GM19372 (cell line): ENCODE results near the gene EHD4.
A peak's percentile ranks its signal among the peaks of the same experiment; 100 is the strongest.

Experiments used
- ATAC-seq: cut with Tn5 transposase; IDR thresholded peaks from one replicate; pipeline ENCODE4 v1.9.1; 2021; ENCODE audit warnings: mild to moderate bottlenecking, low read depth, moderate library complexity; ENCODE audit not compliant: unreplicated experiment

EHD4 gene

DNA sequence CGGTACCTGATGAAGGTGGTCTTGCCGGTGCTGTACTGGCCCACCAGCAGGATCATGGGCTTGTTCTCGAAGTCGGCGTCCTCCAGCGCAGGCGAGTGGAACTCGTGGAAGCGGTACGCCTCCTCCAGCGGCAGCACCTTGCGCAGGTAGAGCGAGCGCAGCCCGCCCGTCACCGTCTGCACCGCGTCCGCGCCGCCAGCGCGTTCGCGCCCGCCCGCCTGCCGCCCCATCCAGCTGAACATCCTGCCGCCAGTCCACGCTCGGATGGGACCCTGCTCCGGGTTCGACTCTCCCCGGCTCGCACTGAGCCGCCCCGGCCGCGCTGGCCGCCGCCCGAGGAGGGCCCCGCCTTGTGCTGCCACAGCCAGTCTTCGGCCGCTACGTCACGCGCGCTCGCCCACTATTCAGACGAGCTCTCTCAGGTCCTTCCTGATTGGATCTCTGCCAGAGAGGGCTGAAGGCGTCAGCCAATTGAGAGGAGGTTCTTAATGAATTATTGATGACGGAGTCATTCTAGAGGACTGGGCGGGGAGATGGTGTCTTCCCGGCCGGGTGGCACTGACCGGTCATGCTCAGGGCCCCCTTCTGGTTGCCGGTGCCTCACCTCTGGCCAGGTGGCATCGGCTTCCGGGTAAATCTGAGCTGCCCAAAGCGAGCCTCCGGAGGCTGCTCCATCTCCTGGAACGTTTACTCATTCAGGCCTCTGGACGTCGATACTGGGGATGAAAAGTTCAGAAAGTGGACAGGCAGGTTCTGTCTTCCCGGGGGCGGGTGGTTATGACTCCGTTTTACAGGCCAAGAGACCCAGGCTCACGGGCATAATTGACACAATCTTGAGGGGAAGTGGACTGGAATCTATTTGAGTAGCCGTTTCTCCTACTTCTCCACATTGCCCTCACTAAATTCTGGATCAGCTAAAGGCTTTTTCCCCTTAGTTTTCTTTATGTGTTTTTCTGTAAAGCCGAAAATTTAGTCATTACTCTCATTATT is at the start of gene EHD4:
Gene EHD4, minus strand, starts transcription at position 305 of the 990 bp plus-strand sequence. Its CDS starts 63 bp downstream, at position 242.
- ATAC-seq: peak; percentile 73

DNA sequence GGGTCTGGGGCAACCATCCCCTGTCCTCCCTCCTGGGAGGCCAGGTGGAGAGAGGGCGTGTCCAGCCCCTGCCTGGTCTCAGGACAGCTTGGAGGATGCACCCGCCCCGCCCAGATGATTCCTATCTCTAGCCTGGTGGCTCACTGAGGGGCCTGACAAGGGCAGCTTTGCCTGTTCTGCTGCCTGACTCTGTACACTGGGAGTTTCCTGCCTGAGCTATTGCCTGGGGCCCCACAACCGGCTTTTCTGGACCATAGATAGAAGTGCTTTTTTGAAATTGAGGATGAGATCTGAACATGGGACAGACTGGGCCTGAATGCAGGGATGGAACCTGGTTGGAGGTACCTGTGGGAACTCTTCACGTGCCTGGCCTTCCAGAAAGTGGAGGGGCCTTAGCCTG is 49.2 kb upstream of the EHD4 start:
- ATAC-seq: no peak

DNA sequence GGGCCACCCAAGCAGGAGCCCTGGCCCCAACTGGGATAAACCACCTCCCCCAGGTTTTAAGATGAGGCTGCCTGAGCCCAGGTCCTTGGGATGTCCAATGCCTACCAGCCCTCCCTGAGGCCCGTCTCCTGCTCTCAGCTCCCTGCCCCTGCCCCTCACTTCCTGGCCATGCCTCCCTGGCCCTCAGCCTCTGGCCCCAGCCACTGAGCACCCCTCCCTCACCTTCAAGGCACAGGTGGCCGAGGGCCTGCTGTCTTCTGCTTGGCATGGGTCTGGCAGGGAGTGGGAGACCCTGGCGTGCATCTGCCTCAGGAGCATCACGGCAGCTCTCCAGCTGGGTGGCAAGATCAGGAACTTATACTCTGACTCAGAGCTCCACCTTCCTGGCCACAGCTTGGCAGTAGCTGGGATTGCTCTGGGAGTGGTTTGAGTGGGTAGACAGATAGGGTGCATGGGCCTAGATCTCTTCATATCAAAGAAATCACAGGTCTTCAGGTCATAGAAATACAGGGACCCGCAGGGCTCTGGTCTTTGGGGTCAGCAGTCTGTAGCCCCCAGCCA is 48.4 kb upstream of the EHD4 start, which contains the start of gene PLA2G4E:
Gene PLA2G4E, minus strand, starts transcription at position 330 of the 561 bp plus-strand sequence. Its CDS starts 12 bp downstream, at position 318.
- ATAC-seq: no peak

DNA sequence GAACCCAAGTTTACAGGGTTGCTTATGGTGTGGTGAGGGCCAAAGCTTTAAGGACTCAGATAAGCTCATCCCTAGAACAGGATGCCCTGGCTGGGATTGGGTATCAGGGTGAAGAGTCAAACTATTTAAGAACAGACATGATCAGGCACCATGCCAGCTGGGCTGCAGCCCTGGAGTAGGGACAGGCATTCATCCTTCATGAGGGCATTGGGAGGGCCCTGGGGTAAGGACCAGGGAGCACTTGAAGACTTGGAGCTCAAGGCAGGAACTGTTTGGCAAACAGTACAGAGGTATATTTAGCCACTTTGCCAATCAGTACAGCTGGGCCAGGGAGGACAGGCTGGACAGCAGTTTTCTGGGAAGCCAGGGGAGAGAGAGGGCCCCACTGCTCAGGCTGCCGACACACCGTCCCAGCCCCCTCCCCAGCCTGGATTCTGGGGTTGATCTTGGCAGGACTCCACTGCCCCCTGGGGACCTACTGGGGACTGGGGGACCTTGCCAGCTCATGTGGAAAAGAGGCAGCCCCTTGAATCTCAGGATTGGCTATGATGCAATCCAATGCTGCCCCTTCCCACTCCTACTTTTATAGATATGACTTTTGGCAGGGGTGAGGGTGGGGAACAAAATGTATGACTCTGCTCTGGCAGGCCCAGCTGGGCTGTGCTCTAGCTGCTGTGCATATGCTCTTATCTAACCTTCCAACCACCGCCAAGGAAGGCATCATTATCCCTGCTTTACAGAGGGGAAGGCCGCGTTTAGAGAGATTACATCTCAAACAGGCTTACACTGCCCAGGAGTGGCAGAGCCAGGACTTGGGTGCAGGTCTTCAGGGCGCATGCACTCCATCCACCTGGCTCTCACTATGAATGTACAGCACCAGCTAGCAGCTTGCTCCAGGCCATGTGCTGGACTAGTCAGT is 46.2 kb upstream of the EHD4 start:
- ATAC-seq: no peak

DNA sequence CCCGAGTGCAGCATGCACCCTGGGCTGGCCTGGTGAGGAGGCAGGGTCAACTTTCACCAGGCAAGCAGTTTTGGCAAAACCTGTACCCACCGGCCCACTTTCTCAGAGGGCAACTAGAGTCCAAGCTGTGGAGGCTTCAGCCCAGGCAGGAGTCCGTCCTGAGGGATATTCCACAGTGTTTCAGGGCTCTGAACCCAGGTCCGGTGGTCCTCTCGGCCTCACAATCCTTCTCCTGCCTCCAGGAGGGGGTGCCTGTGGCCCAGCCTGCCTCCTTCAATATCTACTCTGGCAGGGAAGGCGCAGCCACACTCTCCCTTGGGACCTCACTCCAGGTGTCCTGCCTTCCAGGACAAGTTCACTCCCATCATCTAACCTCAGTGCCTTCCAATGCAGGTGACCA is 44.6 kb upstream of the EHD4 start:
- ATAC-seq: no peak

DNA sequence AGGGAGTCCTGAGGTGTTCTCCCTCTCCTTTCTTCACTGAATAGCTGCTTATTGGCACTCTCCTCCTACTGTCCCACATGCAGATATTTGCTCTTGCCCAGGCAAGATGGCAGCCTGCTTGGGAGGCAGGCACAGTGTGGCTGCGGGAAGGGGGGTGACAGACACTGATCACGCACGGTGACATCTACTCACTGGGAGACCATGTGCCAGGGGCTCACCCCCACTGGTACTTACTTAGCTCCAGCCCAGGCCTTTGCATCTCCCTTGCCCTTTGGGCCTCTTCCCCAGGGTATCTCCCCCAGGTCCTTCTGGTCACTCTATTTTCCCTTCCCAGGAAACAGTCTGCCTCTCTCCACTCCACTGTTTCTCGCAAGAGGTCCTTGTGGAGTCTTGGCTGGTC is 42.0 kb upstream of the EHD4 start:
- ATAC-seq: no peak

DNA sequence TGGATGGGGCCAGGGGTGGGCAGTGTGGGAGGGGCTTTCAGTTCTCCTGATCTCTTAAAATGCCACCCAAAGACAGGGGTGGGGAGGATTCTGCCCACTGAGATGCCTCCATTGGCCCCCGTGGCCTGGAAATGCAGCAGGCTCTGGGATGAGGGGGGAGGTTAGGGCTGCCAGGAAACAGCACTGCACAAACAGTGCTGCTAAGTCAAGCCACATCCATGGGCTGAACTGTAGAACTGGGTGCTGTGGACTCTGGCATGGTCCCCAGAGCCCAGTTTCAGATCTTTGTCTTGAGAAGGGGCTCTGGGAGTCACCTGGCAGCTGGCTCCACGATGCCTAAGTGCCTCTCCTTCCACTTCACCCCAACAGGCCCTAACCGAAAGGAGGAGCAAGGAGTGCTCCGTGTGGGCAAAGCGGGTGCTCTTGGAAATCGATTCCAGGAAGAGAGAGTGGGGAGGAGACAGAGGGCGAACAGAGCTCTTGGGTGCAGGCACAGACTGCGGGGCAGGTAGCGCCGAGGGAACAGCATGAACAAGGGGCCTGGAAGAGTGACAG is 40.6 kb upstream of the EHD4 start:
- no peak for ATAC-seq

DNA sequence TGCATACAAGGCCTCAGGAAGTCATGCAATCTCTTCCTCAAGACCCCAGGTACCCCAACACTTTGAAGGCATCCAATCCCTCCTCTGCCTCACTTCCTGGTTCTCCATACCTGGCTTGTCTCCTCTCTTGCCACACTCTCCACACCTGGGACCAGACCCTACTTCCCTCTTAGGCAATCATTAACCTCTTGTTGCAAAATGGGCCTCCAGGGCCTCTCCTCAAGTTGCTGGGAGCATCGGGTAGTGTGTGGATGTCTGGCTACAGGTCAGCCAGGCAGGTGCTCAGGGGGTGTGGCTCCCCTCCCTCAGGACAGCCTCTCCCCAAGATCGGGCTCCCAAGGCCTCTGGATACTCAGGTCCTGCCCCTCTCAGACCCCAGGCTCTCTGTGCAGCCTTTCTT is 39.9 kb upstream of the EHD4 start:
- ATAC-seq: no peak

DNA sequence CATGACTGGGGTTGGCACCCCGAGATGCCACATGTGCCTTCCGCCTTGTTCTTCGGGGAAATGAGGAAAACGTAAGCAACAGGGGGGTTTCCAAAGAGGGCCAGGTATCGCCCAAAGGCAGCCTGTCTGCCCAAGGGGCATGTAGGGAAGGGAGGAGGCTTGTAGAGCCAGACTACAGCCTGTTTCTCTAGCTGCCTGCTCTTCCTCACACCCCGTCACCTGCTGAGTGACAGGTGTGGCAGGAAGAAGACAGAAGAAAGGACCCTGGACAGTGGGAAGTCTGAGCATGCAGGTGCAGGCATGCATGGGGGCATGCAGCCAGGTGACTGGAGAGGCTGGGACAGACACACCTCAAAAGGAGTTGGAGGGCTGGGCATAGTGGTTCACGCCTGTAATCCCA is 38.7 kb upstream of the EHD4 start:
- ATAC-seq: no peak

DNA sequence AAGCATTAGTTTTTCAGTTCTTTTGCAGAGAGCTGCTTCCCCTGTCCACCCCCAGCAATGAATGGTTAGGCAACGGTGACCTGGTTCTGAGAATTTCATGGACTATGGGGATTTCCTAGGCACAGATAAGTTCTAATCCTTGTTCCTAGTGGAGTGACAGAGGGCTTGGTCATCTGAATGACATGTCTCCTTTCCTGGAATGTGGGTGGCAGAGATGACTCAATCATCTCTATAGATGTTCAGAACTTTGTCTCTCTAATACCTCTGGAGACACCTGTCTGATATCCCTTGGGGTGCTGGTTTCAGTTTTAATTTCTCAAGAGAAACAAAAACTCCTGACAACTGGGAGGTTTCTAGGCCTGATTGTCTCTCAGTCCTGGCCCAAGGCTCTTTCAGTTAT is 38.1 kb upstream of the EHD4 start:
- ATAC-seq: no peak

DNA sequence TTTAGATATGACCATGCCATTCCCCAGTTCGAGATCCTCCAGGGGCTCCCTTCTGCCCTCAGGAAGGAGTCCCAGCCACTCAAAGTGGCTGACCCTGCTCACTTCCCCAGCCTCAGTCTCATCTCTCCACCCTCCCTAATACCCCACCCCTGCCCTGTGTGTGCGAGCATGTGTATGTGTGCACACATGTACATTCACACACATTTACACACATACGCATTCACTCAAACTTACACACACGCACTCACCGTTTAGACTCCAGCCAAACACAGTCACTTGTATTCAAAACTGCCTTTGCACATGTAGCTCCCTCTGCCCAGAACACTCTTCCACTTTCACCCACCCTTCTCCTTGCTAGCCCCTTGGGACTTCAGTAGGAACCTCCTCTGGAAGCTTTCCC is 37.1 kb upstream of the EHD4 start:
- ATAC-seq: no peak

DNA sequence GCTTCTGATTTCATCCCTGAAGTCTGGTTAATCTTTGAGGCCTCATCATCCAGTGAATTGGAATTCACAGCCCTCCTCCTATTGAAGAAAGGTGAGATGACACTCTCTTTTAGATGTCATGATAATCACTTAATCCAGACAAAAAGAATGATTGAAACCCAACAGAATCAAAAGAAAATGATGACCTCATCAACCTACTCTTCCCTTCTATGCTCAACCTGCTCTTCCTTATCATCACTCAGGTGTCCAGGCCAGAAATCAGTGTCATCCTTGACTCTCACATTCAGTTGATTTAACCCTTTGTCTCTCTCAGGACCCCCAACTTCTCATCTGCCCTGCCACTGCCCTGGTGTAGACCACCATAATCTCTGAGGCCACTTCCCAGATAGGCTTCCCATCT is 36.7 kb upstream of the EHD4 start:
- ATAC-seq: no peak

DNA sequence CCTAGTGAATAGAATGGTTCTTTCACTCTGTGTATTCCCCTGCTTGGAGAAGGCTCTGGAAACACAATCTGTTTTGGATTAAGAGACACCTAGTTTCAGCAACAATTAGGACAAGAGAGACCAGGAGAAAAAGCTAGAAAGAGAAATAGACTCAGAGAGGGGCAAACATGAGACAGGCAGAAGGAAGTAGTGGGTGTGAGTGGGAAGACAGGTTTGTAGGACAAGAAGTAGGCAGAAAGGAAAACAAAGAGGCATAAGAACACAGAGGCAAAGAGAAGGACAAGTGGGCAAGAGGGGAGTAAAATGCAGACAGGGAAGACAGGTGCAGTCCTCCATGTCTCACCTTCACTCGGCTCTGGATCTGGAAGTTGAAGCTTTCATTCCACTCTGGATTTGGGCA is 35.0 kb upstream of the EHD4 start:
- ATAC-seq: no peak

DNA sequence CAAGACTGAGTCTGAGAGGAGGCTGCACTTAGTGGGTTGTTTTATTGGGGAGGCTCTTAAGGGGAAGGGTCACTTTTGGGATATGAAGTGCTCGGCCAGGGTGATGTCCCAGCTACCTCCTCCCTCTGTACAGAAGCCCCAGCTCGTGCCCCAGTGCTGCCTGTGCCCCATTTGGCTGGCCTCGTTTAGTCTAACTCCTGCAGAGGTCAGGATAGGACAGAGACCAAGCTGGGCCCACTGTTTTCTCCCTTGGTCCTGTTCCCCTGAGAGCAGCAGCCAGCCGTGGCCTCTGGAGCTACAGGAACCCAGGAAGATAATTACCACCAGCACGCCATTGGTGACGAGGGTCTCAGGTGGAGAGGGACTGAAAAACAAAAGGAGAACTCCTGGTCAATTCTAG is 30.0 kb upstream of the EHD4 start:
- no peak for ATAC-seq

DNA sequence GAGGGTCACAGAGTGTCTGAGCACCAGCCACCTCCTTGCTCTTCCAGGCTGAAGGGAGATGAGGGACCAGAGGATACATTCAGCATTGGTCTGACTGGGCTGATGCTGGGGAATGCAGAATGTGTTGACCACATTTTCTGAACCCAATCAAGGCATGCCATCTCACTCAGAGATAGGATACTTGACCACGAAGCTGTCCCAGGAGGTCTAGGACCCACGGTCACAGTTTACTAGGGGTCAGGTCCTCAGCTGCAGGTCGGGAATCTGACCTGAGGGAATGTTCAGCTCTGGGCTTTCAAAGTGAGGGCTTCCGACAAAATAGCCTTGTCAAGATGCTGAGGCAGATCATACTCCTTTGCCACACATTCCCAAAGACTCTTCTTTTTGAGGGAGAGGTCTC is 28.9 kb upstream of the EHD4 start:
- ATAC-seq: no peak

DNA sequence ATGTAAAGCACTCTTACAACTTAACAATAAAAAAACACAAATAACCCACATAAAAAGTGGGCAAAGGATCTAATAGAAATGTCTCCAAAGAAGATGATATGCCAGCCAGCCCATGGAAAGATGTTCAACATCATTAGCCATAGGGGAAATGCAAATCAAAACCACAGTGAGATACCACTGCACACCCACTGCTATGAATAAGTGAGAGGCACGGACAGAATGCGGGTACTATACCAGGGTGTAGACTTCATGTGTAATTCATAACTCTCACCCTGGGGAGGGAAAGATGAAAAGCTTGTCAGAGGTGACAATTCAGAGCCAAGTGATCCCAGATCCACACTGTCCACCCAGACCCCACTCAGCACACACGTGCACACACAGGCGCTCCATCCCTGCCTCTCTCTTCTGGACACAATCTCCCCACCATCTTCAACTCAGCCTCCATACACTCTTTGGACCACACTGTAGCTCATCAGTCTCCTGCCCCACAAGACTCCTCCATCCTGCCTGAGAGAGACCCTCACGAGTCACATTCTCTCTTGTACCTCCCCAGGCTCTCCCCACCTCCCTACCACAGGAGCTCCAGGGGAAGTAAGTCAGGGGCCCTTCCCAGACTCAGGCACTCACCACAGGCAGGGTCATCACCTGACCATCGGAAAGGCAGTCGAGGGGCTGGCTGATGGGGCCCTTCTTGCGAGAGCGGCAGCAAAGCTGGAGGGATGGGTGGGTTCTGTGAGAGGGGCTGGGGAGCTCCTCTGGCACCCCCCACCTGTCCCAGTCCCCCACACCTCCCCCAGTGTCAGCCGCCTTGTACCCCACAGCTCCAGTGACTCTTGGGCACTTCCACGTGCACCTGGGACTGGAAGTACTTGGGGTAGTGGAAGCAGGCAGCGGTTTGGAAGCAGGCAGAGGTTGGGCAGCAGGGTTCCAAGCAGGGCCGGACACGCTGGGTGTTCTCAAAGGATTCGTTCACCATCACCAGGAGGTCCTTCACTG is 27.2 kb upstream of the EHD4 start:
- ATAC-seq: no peak

DNA sequence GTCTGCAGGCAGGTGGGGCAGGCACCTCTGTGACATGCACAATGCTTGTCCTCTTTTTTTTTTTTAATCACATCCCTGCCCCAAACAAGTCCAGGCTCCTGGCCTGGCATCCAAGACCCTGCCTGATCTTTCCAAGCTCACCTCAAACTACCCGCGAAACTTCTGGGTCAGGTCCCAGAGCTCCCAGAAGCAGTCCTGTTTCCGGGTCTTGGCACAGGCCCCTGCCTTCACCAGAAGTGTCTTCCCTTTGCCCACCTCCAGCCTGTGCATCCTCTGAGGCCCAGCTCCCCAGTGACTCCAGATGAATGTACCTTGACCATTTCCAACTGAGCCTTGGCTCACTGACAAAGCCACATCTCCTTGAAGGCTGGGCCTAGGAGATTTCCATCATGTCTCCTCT is 25.5 kb upstream of the EHD4 start:
- no peak for ATAC-seq

DNA sequence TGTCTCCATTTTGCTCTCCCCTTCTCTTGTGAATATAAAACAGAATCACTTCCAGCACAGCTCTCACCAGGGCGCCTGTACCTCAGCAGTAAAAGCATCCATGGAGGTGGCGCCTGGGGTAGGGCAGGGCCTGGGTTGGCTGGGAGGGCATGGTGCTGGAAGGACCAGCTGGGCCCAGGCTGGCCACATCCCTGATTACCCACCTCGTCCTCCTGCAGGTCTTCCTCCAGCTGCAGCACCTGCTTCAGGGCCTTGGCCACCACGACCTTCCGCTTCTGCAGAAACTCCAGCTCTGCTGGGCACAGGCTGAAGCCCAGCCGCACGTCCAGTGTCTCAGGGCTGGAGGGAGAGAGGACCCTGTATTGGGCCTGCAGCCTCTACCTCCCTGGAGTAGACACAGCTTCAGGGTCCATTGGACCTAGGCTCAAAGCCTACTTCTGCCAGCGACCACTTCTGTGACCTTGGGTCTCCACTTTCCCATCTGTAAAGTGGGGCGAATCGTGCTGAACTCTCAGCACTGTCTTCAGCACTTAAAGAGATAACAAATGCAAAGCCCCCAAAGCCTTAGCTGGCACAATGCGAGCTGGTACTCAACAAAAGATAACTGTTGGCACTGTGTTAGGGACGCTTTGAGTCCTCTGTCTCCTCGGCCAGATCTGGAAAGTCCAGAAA is 24.7 kb upstream of the EHD4 start:
- no peak for ATAC-seq

DNA sequence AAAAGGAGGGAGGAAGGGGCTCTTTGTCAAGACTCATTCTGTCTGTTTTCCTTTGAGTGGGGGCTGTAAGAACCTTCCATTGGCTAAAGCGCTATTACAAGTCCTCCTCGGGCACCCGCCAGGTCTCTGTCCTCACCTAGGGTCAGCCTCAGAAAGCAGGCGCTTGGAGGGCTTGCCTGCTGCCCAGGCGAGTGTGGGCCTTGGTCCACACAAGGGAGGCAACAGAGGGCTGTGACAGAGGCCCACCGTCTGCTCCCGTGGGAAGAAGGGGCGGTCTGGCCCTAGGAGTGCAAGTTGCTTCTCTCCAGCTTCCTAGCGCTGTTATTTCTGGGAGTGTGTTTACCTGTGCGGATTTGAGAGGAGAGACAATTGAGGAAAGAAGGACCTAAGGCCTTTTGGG is 24.0 kb upstream of the EHD4 start:
- ATAC-seq: no peak
